Activated CD4-positive, alpha-beta T cell treated with anti-CD3 and anti-CD28 coated beads, Interleukin-2, amount 50 U/mL, for 24 hours (primary cell): ENCODE data around the gene UBE2N.
A peak's percentile ranks its signal among the peaks of the same experiment; 100 is the strongest.
"Not testable (repeated sequence)": the region's sequence is repeated elsewhere in the genome, so short reads cannot be mapped to it uniquely, and the experiment has no call there.

ENCODE experiments used
- DNase-seq, 2 donors: peaks; one replicate each; pipeline ENCODE4 v3.0.0-alpha.2; 2020; ENCODE audit warnings: low read depth in 1 of 2, low spot score in 1 of 2

Gene UBE2N

GRCh38 chr12:93415723-93416464 lies 25.9 kb downstream of the UBE2N start:
- DNase-seq, result no peak

GRCh38 chr12:93413064-93413463 lies 28.7 kb downstream of the UBE2N start:
- no peak for DNase-seq

GRCh38 chr12:93412396-93412795 lies 29.4 kb downstream of the UBE2N start:
- not testable (repeated sequence) for DNase-seq

- DNase-seq, result not testable (repeated sequence)
Observed at GRCh38 chr12:93411060-93411459, 30.7 kb downstream of the UBE2N start.

- DNase-seq, result not testable (repeated sequence)
Observed at GRCh38 chr12:93409343-93410187, 32.2 kb downstream of the UBE2N start.

- no peak for DNase-seq
Observed at GRCh38 chr12:93408813-93409212, 32.9 kb downstream of the UBE2N start.

GRCh38 chr12:93407963-93408283 lies 33.8 kb downstream of the UBE2N start:
- no peak for DNase-seq

GRCh38 chr12:93407054-93407962 lies 34.4 kb downstream of the UBE2N start:
- DNase-seq, result no peak

GRCh38 chr12:93404961-93405849 lies 36.5 kb downstream of the UBE2N start:
- no peak for DNase-seq

GRCh38 chr12:93403988-93404803 lies 37.6 kb downstream of the UBE2N start:
- no peak for DNase-seq

- DNase-seq, result peak in 1 of 2 donors; percentile 11
Observed at GRCh38 chr12:93402333-93403311, 39.1 kb downstream of the UBE2N start.

- not testable (repeated sequence) for DNase-seq
Observed at GRCh38 chr12:93399183-93399863, 42.4 kb downstream of the UBE2N start.

GRCh38 chr12:93397412-93397811 lies 44.3 kb downstream of the UBE2N start:
- no peak for DNase-seq

- no peak for DNase-seq
Observed at GRCh38 chr12:93393425-93393824, 48.3 kb downstream of the UBE2N start.

- DNase-seq, result no peak
Observed at GRCh38 chr12:93390549-93391297, 51.0 kb downstream of the UBE2N start.

- no peak for DNase-seq
Observed at GRCh38 chr12:93390031-93390430, 51.7 kb downstream of the UBE2N start.

- peak in 1 of 2 donors; percentile 53 for DNase-seq
Observed at GRCh38 chr12:93387780-93388179, 54.0 kb downstream of the UBE2N start.
